GM12872 (cell line): ENCODE measurements around the gene C21orf91.

Source experiments
- CTCF ChIP-seq: IDR thresholded peaks from 3 replicates; pipeline ENCODE4 v1.5.1; 2011; ENCODE audit warnings: low read depth, mild to moderate bottlenecking, low read length, moderate library complexity; ENCODE audit not compliant: insufficient read depth

The C21orf91 gene

GRCh38 chr21:17819114-17819876 lies at the start of gene C21orf91:
Gene C21orf91 (minus strand): TSS chr21:17819356. CDS start chr21:17818318, 1,038 bp downstream.
- TF ChIP-seq CTCF, result no peak

DNA sequence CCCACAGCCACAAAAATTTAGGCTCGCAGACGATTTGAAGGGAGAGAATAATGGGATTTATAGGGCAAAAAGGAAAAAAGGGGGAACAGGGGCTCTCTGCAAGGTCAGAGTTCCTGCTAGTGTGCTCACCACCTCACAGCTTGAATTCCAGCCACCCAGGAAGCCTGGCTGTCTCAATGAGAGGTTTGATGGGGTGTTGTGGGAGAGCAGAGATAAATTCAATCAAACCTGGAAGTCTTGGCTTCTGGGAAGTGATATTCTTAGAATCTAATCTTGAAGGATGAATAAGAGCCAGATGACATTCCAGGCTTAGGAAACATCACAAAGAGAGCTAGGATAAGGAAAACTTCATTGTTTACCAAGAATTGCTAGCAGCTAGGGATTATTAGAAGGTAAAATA lies 47.4 kb upstream of the C21orf91 start:
- TF ChIP-seq CTCF, result no peak

DNA sequence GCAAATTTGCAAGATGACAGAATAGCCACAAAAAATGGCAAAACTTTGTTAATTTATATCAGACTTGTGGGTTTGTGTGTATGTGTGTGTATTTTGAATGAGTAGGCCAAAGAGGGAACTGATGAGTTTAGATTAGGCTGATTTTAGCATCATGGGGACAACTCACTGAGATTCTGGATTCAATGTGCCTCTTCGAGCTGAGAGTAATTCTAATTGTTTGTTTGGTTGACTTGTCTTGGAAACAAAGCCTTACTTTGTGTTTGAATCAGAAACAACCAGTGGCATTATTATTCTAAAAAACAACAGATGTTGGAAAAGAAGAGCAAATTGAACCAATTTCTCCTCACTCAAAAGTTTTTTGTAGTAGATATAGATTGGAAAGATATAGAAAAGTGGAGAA lies 40.5 kb upstream of the C21orf91 start:
- no peak for TF ChIP-seq CTCF

DNA sequence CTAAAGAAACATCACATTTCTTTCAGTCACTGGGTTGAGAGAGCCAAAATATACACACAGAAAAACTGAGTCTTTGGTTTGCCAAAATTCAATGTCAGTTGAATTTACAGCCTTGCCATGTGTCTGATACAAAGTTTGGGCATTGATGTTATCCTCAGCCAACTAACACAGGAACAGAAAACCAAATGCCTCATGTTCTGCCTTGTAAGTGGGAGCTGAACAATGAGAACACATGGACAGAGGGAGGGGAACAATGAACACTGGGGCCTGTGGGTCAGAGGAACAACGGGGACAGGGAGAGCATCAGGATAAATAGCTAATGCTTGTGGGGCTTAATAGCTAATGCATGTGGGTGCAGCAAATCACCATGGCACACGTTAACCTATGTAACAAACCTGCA lies 39.6 kb upstream of the C21orf91 start:
- TF ChIP-seq CTCF, result no peak

DNA sequence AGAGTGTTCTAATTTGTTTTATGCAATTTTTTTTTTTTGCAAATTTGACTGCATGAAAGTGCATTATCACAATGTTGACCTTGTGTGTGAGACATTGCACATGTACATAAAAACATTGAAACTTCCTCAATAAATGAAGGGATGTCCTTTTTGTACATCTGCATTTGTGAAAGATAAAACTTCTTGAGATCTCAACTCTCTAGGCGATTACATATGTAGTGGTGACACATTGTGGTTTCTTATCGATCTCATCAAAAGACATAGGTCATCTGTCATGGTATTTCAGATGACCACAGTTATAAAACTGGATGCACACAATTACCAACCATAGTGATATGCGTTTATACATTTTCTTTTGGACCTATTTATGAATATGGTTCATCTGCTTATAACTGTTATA lies 35.6 kb upstream of the C21orf91 start:
- TF ChIP-seq CTCF, result no peak

- no peak for TF ChIP-seq CTCF
These were observed 34.5 kb upstream of the C21orf91 start for GRCh38 chr21:17853393-17854275.

GRCh38 chr21:17848228-17848627 lies 29.1 kb upstream of the C21orf91 start:
- TF ChIP-seq CTCF, result no peak
